Spleen (tissue), 11 donors: ENCODE results near the gene ANKRD10. TPM values are rescaled to one million over a fixed set of nuclear protein-coding genes. Genes with fewer than 3 reads are reported as not detected.

Experiments
- DNase-seq: peaks from one replicate; pipeline ENCODE4 v3.0.0-alpha.2; 2020
- H3K27ac ChIP-seq, 8 donors: fragments of 200-600 bp; sonication (generic) in 7 of 8; 1 replicate in 4 of 8; 2 replicates in 4 of 8; pipeline versions ENCODE4 v1.5.0 to v1.8.0; 2016 to 2021; ENCODE audit warnings: inconsistent platforms in 4 of 8, mild to moderate bottlenecking in 4 of 8, moderate library complexity in 1 of 8
- H3K27me3 ChIP-seq, 7 donors: fragments of 200-600 bp; sonication (generic) in 6 of 7; replicated peaks in 1 of 7; 1 replicate in 4 of 7; 2 replicates in 3 of 7; pipeline versions ENCODE4 v1.5.0 to v1.8.0; 2016 to 2021; ENCODE audit warnings: inconsistent platforms in 3 of 7, mild to moderate bottlenecking in 1 of 7
- H3K36me3 ChIP-seq, 6 donors: fragments of 200-600 bp; sonication (generic) in 5 of 6; 1 replicate in 4 of 6; 2 replicates in 2 of 6; pipeline versions ENCODE4 v1.5.0 to v1.8.0; 2016 to 2021; ENCODE audit warnings: inconsistent platforms in 2 of 6
- H3K4me1 ChIP-seq, 6 donors: fragments of 200-600 bp; sonication (generic) in 5 of 6; 1 replicate in 3 of 6; 2 replicates in 3 of 6; pipeline versions ENCODE4 v1.5.0 to v1.8.0; 2016 to 2021; ENCODE audit warnings: inconsistent platforms in 3 of 6
- H3K4me3 ChIP-seq, 8 donors: fragments of 200-600 bp; sonication (generic) in 7 of 8; 1 replicate in 4 of 8; 2 replicates in 4 of 8; pipeline versions ENCODE4 v1.5.0 to v1.8.0; 2016 to 2021; ENCODE audit warnings: inconsistent platforms in 4 of 8, mild to moderate bottlenecking in 4 of 8, moderate library complexity in 2 of 8
- H3K9me3 ChIP-seq, 8 donors: fragments of 200-600 bp; sonication (generic) in 7 of 8; 1 replicate in 4 of 8; 2 replicates in 4 of 8; pipeline versions ENCODE4 v1.5.0 to v1.8.0; 2016 to 2021; ENCODE audit warnings: inconsistent platforms in 4 of 8
- CTCF ChIP-seq, 11 experiments: fragments of 200-600 bp in 7 of 11; fragments of 450-650 bp in 4 of 11; sonication (generic) in 4 of 11; IDR thresholded peaks in 8 of 11; conservative IDR thresholded peaks in 3 of 11; 1 replicate in 7 of 11; 2 replicates in 4 of 11; pipeline versions ENCODE4 v1.4.0 to v1.8.0; 2016 to 2021; ENCODE audit warnings: antibody characterized with exemption in 11 of 11, inconsistent platforms in 4 of 11, mild to moderate bottlenecking in 1 of 11
- POLR2A ChIP-seq, 3 donors: fragments of 450-650 bp; IDR thresholded peaks; one replicate each; pipeline ENCODE4 v1.5.1; 2017; ENCODE audit warnings: antibody characterized with exemption in 3 of 3, mild to moderate bottlenecking in 1 of 3
- POLR2AphosphoS5 ChIP-seq, 3 donors: sonication (generic); formaldehyde crosslinking; IDR thresholded peaks; one replicate each; pipeline ENCODE4 v1.5.1; 2017; ENCODE audit warnings: antibody characterized with exemption in 3 of 3
- WGBS, 5 donors: extraction: QIAGEN DNeasy Blood & Tissue Kit in 3 of 5; methylation state at CpG; one replicate each; pipeline versions ENCODE4 v1.1.5 to v1.1.7; 2013 to 2018; 5-methylcytosine and 5-hydroxymethylcytosine counted together
- intact Hi-C: fragments of 100-400 bp; cut with DNase I; formaldehyde crosslinking; loops from one replicate; pipeline ENCODE4 v1.15.0; 2023; ENCODE audit warnings: low total_unique reads
- polyA plus RNA-seq, 3 donors: library from polyadenylated mRNA; stranded (reverse); fragments of 200-250 nt; gene quantifications; one replicate each; pipeline ENCODE4 v1.2.1, GENCODE V29; 2013
- total RNA-seq, 7 donors: library from RNA; depleted of rRNA in 3 of 7; stranded (reverse); fragments of >200 nt in 3 of 7; fragmentation: NEBNext Ultra II Directional in 4 of 7; extraction: Animal tissue kit (Norgen Biotek cat#: 25700) in 4 of 7; gene quantifications; one replicate each; pipeline versions ENCODE4 v1.1.0 to v1.2.1, GENCODE V29; 2016 to 2021
- donor health status: healthy with polysubstance abuse.
- donor health status: DM: no; HTN: no; CAD: no; lungs with moderate emphysema.
- donor health status: DM: no; HTN: no; CAD: no.
- donor health status: Bipolar disorder and iron deficiency.
- donor health status: healthy.
- donor health status: DM: no; HTN: no; CAD: no.
- donor health status: DM: yes; HTN: yes; CAD: no.

The ANKRD10 gene
- total and polyA plus RNA-seq, 10 donors, result 122 to 253 (median 183) TPM

- 87 to 91% (median 91%) methylated on average over 6 of the region's 6 CpGs for WGBS, 5 donors
- Histone ChIP-seq H3K9me3 (no peaks in the 10 kb centered on the region), H3K4me1 (peaks cover 0 to 3% (median 0%) of the 10 kb centered on the region in 6 donors), H3K27ac (no peak overlapping the region), H3K4me3 (no peak overlapping the region), H3K36me3 (peaks cover 0 to 96% (median 21%) of the 10 kb centered on the region in 6 donors), H3K27me3 (no peaks in the 10 kb centered on the region)
- DNase-seq, result no peak
- intact Hi-C loops, result no loop called here
- no peak for TF ChIP-seq POLR2A (IDR thresholded peaks at IDR 0.05)
- TF ChIP-seq CTCF (IDR thresholded peaks at IDR 0.05 in 8 of 11, conservative IDR thresholded peaks at IDR 0.05 in 3 of 11), result no peak
- no peak for TF ChIP-seq POLR2AphosphoS5 (IDR thresholded peaks at IDR 0.05)
Observed at GRCh38 chr13:110897521-110897920, 17.3 kb downstream of the ANKRD10 start.

- peaks cover 0 to 97% (median 22%) of the 10 kb centered on the region in 6 donors for H3K36me3 ChIP-seq
- H3K4me1 ChIP-seq, result peaks cover 0 to 3% (median 0%) of the 10 kb centered on the region in 6 donors
- no peaks in the 10 kb centered on the region for H3K27me3 ChIP-seq
- intact Hi-C loops, result no loop called here
- TF ChIP-seq POLR2AphosphoS5 (IDR thresholded peaks at IDR 0.05) (no peak), CTCF (IDR thresholded peaks at IDR 0.05 in 8 of 11, conservative IDR thresholded peaks at IDR 0.05 in 3 of 11) (no peak), POLR2A (IDR thresholded peaks at IDR 0.05) (no peak)
- H3K27ac ChIP-seq, result no peak overlapping the region
- DNase-seq, result no peak
- no peak overlapping the region for H3K4me3 ChIP-seq
- 92 to 100% (median 94%) methylated on average over 1 of the region's 1 CpG for WGBS, 5 donors
- no peaks in the 10 kb centered on the region for H3K9me3 ChIP-seq
Observed at GRCh38 chr13:110897014-110897413, 17.9 kb downstream of the ANKRD10 start.

GRCh38 chr13:110894086-110894485 is 20.8 kb downstream of the ANKRD10 start:
- intact Hi-C loops, result no loop called here
- TF ChIP-seq CTCF (IDR thresholded peaks at IDR 0.05 in 8 of 11, conservative IDR thresholded peaks at IDR 0.05 in 3 of 11) (no peak), POLR2AphosphoS5 (IDR thresholded peaks at IDR 0.05) (no peak), POLR2A (IDR thresholded peaks at IDR 0.05) (no peak)
- no peaks in the 10 kb centered on the region for H3K9me3 ChIP-seq
- peaks cover 0 to 9% (median 0%) of the 10 kb centered on the region in 6 donors for H3K4me1 ChIP-seq
- DNase-seq, result no peak
- H3K27ac ChIP-seq, result peak overlapping the region in 2 of 8 donors; percentile 21 to 27
- H3K36me3 ChIP-seq, result peaks cover 0 to 87% (median 25%) of the 10 kb centered on the region in 6 donors
- no peaks in the 10 kb centered on the region for H3K27me3 ChIP-seq
- no peak overlapping the region for H3K4me3 ChIP-seq
- WGBS, 5 donors, result 82 to 89% (median 85%) methylated on average over 2 of the region's 2 CpGs

- H3K27ac ChIP-seq, result peak overlapping the region in 2 of 8 donors; percentile 21 to 27
- 59 to 87% (median 68%) methylated on average over 2 of the region's 2 CpGs for WGBS, 5 donors
- H3K4me1 ChIP-seq, result peaks cover 0 to 15% (median 0%) of the 10 kb centered on the region in 6 donors
- H3K4me3 ChIP-seq, result no peak overlapping the region
- DNase-seq, result no peak
- H3K27me3 ChIP-seq, result no peaks in the 10 kb centered on the region
- H3K36me3 ChIP-seq, result peaks cover 0 to 82% (median 24%) of the 10 kb centered on the region in 6 donors
- TF ChIP-seq POLR2A (IDR thresholded peaks at IDR 0.05), result no peak
- H3K9me3 ChIP-seq, result no peaks in the 10 kb centered on the region
- intact Hi-C loops, result no loop called here
Observed at GRCh38 chr13:110893571-110893970, 21.3 kb downstream of the ANKRD10 start.
